GM12891 (cell line): ENCODE data around the gene FGF18.

ENCODE experiments used
- POLR2A ChIP-seq: IDR thresholded peaks from 2 replicates; pipeline ENCODE4 v1.6.1; 2011; ENCODE audit warnings: low read depth, low read length, control low read depth
- POLR2AphosphoS5 ChIP-seq: IDR thresholded peaks from 2 replicates; pipeline ENCODE4 v1.6.1; 2011; ENCODE audit warnings: low read depth, low read length, control low read depth
- POU2F2 ChIP-seq: IDR thresholded peaks from 2 replicates; pipeline ENCODE4 v1.6.1; 2011; ENCODE audit warnings: low read depth, mild to moderate bottlenecking, control low read depth, low read length, moderate library complexity
- SPI1 ChIP-seq: IDR thresholded peaks from 2 replicates; pipeline ENCODE4 v1.6.1; 2011; ENCODE audit warnings: low read depth, low read length, control low read depth

GRCh38 chr5:171400169-171400568 lies 19.3 kb upstream of the FGF18 start:
- TF ChIP-seq POLR2A, result 0 out of 2 replicates have a peak, but pooled peaks have one; percentile 41
- peak; percentile 26; the same call in 1 of the 2 replicates for TF ChIP-seq POLR2AphosphoS5
- no peak for TF ChIP-seq SPI1
- no peak for TF ChIP-seq POU2F2
